HG02852 (cell line): ENCODE measurements around the gene RGL1.

Source experiments
- ATAC-seq: cut with Tn5 transposase; IDR thresholded peaks from one replicate; pipeline ENCODE4 v1.9.1; 2021; ENCODE audit warnings: mild to moderate bottlenecking, moderate library complexity; ENCODE audit not compliant: unreplicated experiment

The RGL1 gene

DNA sequence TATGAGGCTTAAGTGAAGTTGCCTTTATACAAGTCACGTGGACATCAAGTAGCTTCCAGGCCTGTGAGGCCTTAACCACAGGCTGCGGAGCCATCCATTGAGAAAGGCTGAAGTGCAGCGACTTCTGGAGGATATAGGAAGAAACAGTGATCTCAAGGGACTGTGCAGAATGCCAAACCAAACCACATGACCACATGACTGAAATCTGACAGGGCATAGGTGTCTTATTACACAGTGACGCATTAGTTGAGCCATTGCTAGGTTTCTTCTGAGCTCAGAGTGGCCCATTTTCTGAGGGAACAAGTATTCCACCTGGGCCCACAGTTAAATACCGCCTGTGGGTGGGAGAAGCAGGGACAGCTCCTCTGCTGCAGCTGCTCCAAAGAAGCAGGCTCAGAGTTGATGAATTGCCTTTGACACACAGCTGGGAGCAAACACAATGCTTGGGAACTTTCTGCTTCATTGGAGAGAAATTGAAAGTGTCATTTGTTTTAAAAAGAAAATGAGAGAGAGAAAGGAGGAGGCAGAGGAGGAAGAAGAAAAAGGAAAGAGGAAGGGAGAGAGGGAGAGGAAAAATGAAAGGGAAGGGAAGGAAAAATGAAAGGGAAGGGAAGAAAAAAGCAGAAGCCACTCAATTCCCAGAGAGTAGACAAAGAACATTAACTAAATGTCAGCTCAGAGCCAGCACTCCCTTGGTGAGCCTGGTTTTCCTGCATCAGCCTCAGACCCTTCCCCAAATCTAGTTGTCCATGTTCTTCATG, 138.2 kb downstream of the RGL1 start:
- ATAC-seq = no peak

- ATAC-seq = no peak
Measured at GRCh38 chr1:183945428-183946319, 140.8 kb downstream of the RGL1 start.

DNA sequence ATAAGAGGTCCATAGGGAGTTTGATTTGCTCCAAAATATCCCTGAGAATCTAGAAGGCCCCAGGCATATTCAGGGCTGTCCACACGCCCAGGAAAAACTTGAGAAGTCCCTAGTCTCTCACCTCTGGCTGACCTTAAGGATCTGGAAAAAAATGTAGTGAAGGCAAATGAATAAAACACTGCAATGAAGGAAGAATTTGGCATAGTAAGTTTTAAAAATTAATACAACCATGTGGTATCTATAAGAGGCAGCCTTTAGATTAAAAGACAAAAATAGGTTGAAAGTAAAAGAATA, 141.3 kb downstream of the RGL1 start:
- no peak for ATAC-seq

GRCh38 chr1:183947988-183948387, 143.1 kb downstream of the RGL1 start:
- ATAC-seq = no peak

GRCh38 chr1:183952101-183952500, 147.2 kb downstream of the RGL1 start:
- no peak for ATAC-seq

DNA sequence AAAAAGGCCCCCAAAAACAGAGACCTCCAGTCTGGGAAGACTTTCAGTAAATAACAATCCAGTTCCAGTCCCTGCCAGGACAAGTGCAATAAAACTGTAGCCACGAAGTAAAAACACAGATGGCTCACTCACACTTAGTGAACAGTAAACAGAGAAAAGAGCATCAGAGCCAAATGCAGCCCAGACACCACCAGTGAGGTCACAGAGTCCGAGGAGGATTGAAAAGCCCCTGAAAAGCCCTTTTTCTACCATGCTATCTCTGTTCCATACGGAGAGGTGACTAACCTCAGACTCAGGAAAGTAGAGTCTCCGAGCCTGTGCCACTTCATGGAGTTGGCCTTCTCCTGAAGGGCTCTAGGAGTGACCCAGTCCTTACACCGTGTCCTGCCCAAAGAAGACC, 148.1 kb downstream of the RGL1 start:
- ATAC-seq = no peak

GRCh38 chr1:183954496-183954895, 149.6 kb downstream of the RGL1 start:
- no peak for ATAC-seq

DNA sequence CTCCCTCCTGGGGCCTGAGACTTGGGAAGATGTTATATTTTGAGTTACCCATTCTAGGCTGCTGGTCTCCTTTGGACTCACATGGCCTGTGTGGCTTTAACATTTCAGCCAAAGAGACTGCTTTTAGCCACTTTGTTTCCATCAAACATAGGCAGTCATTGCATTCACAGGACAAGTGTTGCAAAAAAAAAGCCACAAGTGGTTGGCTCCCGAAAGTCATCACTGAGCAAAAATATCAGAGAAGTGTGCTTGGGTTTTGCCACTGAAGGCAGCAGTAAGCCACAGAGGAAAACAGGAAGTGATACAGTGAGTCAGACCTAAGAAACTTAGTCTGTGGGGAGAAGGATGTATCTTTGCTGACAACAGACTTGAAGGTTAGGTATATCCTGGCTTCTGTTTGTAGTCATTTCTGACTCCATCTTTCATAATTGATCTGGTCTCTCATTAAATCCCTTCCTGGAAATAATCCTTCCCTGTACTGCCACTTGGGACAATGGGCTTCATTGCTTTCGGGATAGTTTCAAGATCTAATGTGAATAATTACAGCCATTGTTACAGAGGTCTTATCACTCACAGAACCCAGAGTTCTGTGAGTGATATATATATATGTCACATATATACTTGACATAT, 151.8 kb downstream of the RGL1 start:
- peak; percentile 100 for ATAC-seq

DNA sequence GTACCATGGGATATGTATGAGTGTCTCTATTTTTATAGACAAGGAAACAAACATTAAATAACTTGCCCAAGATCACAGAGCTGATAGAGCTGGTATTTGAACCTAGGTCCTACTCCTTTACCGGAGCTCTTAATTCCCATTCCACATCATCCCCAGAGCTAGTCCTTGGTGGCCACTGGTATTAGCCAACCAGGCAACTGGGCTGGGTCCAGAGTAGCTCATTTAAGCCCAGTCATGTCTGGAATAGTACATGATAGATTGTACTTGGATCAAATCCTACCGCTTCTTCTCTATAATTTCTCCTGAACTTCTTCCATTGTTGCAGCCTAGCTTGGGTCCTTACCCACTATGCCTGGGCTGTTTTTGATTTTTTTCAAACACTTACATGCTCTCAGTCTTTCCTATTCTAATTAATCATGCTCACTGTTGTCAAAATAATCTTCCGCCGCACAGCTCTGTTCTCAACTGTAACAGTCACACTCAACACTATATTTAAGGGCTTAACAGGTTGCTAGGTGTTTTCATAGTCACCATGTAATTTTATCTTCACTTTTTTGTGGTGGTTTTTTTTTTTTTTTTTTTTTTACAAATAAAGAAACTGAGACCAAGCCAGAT, 152.4 kb downstream of the RGL1 start:
- no peak for ATAC-seq

- ATAC-seq = no peak
Measured at GRCh38 chr1:183958958-183959357, 154.0 kb downstream of the RGL1 start.

DNA sequence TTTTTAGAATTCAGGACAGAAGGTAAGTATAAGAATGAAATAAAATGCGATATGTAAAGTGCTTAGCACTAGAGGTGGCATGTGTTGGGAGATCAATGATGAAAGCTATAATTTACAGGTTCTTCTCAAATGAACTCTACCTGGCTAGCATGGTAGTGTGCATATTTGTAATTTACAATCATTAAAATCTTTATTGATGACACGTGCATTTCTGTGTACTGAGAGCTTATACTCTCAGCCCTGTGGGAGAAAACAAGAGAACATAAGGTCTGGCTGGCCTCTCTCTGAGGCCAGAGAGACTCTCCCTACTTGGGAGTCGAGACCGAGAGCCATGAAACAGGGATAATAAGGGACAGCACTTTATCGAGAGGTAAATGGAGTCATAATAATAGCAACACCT, 156.2 kb downstream of the RGL1 start:
- ATAC-seq = no peak

- ATAC-seq = no peak
Measured at GRCh38 chr1:183962903-183963302, 158.0 kb downstream of the RGL1 start.

DNA sequence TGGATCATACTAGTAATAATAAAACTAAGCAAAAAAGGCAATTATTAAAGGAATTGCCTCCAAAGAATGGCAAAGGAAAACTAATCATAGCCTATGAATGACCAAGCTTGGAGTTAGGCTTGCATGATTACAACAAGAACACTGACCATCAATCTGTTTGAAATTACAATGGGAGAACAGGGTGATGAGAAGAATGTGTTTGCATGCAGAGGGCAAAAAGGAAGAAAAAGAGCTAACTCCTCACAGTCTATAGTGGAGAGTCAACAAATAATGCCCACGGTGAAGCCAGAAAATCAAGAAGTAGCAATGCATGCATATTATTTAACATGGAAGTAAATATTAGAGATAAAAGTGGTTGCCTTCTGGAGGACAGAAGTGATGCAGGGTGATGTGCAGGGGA, 160.8 kb downstream of the RGL1 start:
- ATAC-seq = no peak

GRCh38 chr1:183966487-183966886, 161.6 kb downstream of the RGL1 start:
- no peak for ATAC-seq

DNA sequence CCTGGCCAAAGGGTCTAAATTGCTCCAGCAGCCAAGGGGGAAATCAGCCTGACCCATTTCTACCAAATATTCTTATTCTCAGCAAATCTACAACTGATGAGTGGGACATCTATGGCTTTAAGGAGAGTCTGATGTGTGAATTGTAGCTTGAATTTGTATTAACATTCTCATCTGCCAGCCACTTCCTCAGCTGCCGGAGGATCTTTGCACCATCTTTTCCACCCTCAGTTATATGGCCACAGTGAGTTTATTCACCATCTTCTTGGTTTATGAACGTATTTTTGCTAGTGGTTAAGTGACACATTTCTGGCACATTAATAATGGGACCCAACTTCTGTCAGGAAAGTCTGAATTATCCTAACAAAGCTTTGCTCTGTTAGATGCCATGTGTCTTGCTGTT, 163.0 kb downstream of the RGL1 start:
- ATAC-seq = no peak

- ATAC-seq = no peak
Measured at GRCh38 chr1:183968386-183968785, 163.5 kb downstream of the RGL1 start.

DNA sequence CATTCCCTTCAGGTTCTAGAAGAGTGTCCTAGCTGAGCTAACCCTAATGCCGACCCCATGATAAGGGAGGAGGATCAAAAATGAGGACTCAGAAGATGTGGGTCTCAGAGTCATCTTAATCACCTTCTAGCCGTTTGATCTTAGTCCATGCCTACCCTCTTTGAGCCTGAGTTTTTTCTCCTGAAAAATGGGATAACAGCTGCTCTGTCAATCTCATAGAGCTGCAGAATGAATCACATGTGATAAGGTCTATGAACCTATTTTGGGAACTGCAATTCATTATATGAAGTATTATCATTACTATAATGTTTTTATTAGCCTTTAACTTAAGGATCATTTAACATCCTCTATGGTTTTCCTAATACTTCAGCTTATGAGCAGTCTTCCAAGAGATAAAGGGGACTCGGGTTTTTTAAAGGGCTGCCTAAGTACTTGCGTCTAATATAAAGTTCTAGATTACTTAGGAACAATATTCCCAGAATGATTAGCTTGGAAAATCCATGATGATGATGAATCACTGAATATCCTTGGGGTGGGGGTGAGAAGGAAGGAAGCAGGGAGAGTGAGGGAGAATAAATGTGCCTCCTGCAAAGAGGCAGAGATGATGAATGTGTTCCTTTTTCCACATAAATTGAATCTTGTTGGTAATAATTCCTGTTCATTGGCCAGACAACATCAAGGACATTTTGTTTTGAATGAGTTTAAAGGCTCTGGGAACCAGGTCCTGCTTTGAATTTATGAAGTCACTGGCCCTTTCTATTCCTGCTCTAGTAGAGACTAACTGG, 165.8 kb downstream of the RGL1 start:
- ATAC-seq = no peak

GRCh38 chr1:183975651-183976050, 170.7 kb downstream of the RGL1 start:
- ATAC-seq = no peak

DNA sequence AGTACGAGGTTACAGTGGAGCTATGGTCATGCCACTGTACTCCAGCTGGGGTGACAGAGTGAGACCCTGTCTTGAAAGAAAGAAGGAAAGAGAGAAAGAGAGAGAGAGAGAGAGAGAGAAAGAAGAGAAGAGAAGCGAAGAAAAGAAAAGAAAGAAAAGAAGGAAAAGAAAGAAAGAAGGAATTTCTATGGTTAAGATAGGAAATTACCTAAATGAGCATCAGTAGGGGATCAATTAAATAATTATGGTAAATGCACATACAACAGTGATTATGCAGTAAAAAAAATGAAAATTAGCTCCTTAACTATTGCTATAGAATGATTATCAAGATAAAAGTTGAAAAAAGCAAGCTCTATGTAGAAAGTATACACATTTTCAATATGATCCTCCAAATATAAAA, 172.8 kb downstream of the RGL1 start:
- no peak for ATAC-seq
